SU-DHL-6 (cell line): Measurements from ENCODE around the gene CLCF1.

Source experiments
- H2AFZ ChIP-seq: fragments of 200-600 bp; sonication (generic); 2 replicates; pipeline ENCODE4 v1.6.1; 2014; ENCODE audit warnings: low read depth, mild to moderate bottlenecking, moderate library complexity, mixed read lengths, antibody characterized with exemption, low read length; ENCODE audit not compliant: severe bottlenecking
- H3F3A ChIP-seq: fragments of 200-600 bp; shearing (Covaris generic); 2 replicates; pipeline ENCODE4 v1.6.0; 2016; ENCODE audit warnings: antibody characterized with exemption, mild to moderate bottlenecking; ENCODE audit not compliant: insufficient read depth
- H3K27ac ChIP-seq: fragments of 200-600 bp; sonication (generic); 2 replicates; pipeline ENCODE4 v1.5.1; 2016; ENCODE audit warnings: low read depth, mild to moderate bottlenecking, low read length, moderate library complexity, mixed read lengths
- H3K27me3 ChIP-seq: fragments of 200-600 bp; sonication (generic), shearing (Covaris generic); 2 replicates; pipeline ENCODE4 v1.6.0; 2014; ENCODE audit warnings: mild to moderate bottlenecking, low read length
- H3K36me3 ChIP-seq: fragments of 200-600 bp; sonication (generic); 2 replicates; pipeline ENCODE4 v1.6.1; 2014; ENCODE audit warnings: mild to moderate bottlenecking, low read length, mixed read lengths
- H3K4me2 ChIP-seq: fragments of 300-600, 200-600 bp; shearing (Covaris generic), sonication (generic); 2 replicates; pipeline ENCODE4 v1.6.0; 2014; ENCODE audit warnings: low read length, low read depth, mild to moderate bottlenecking; ENCODE audit not compliant: poor library complexity, severe bottlenecking
- H3K4me3 ChIP-seq: fragments of 200-600 bp; sonication (generic); 2 replicates; pipeline ENCODE4 v1.5.1; 2014; ENCODE audit warnings: antibody characterized with exemption, low read length, mild to moderate bottlenecking, mixed read lengths; ENCODE audit not compliant: insufficient read depth, poor library complexity, severe bottlenecking
- H3K79me2 ChIP-seq: fragments of 200-600 bp; sonication (generic); 2 replicates; pipeline ENCODE4 v1.6.1; 2014; ENCODE audit warnings: mild to moderate bottlenecking, low read length, moderate library complexity; ENCODE audit not compliant: insufficient read depth
- H3K9ac ChIP-seq: fragments of 200-600 bp; sonication (generic); 2 replicates; pipeline ENCODE4 v1.7.0; 2014; ENCODE audit warnings: mild to moderate bottlenecking, low read length
- H3K9me2 ChIP-seq: fragments of 200-600 bp; sonication (generic); replicated peaks from 2 replicates; pipeline ENCODE4 v1.6.1; 2014; ENCODE audit warnings: low read length; ENCODE audit not compliant: insufficient read depth
- H3K9me3 ChIP-seq: fragments of 200-600 bp; sonication (generic); 2 replicates; pipeline ENCODE4 v1.6.1; 2014; ENCODE audit warnings: low read length, mixed read lengths; ENCODE audit not compliant: insufficient read depth
- H4K20me1 ChIP-seq: fragments of 200-600 bp; sonication (generic); 2 replicates; pipeline ENCODE4 v1.6.1; 2014; ENCODE audit warnings: low read depth, mild to moderate bottlenecking, antibody characterized with exemption, low read length, moderate library complexity, mixed read lengths
- EZH2phosphoT487 ChIP-seq: fragments of 200-600 bp; sonication (generic), shearing (Covaris generic); conservative IDR thresholded peaks from 2 replicates; pipeline ENCODE4 v1.6.1; 2018; ENCODE audit warnings: mild to moderate bottlenecking, antibody characterized with exemption, low read length, moderate library complexity, mixed read lengths
- TF ChIP-seq, protein P1 (sequence below): fragments of 200-600 bp; sonication (generic); IDR thresholded peaks from one replicate; pipeline ENCODE4 v1.5.1; 2017; ENCODE audit warnings: antibody characterized with exemption, mild to moderate bottlenecking, low read length, moderate library complexity; ENCODE audit not compliant: insufficient read depth, poor library complexity, severe bottlenecking

The CLCF1 gene

GRCh38 chr11:67378544-67378943 is 5.1 kb upstream of the CLCF1 start:
- H2AFZ ChIP-seq = no peak overlapping the region
- H3K9me2 ChIP-seq = no peaks in the 10 kb centered on the region
- H3K27ac ChIP-seq = no peak overlapping the region
- no peaks in the 10 kb centered on the region for H4K20me1 ChIP-seq
- TF ChIP-seq EZH2phosphoT487 = no peak
- TF ChIP-seq, protein P1, sequence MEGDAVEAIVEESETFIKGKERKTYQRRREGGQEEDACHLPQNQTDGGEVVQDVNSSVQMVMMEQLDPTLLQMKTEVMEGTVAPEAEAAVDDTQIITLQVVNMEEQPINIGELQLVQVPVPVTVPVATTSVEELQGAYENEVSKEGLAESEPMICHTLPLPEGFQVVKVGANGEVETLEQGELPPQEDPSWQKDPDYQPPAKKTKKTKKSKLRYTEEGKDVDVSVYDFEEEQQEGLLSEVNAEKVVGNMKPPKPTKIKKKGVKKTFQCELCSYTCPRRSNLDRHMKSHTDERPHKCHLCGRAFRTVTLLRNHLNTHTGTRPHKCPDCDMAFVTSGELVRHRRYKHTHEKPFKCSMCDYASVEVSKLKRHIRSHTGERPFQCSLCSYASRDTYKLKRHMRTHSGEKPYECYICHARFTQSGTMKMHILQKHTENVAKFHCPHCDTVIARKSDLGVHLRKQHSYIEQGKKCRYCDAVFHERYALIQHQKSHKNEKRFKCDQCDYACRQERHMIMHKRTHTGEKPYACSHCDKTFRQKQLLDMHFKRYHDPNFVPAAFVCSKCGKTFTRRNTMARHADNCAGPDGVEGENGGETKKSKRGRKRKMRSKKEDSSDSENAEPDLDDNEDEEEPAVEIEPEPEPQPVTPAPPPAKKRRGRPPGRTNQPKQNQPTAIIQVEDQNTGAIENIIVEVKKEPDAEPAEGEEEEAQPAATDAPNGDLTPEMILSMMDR = no peak
- no peak overlapping the region for H3K4me2 ChIP-seq
- H3F3A ChIP-seq = no peaks in the 10 kb centered on the region
- no peaks in the 10 kb centered on the region for H3K79me2 ChIP-seq
- H3K27me3 ChIP-seq = no peaks in the 10 kb centered on the region
- no peaks in the 10 kb centered on the region for H3K36me3 ChIP-seq
- H3K4me3 ChIP-seq = no peak overlapping the region
- H3K9me3 ChIP-seq = no peaks in the 10 kb centered on the region
- H3K9ac ChIP-seq = no peak overlapping the region

GRCh38 chr11:67376873-67377808 is 3.7 kb upstream of the CLCF1 start:
- Histone ChIP-seq H3K79me2 (no peaks in the 10 kb centered on the region), H3K27me3 (no peaks in the 10 kb centered on the region), H3K9me3 (no peaks in the 10 kb centered on the region), H3K36me3 (no peaks in the 10 kb centered on the region), H3F3A (no peaks in the 10 kb centered on the region), H3K9ac (no peak overlapping the region), H2AFZ (no peak overlapping the region), H3K4me2 (no peak overlapping the region), H3K4me3 (no peak overlapping the region), H4K20me1 (no peaks in the 10 kb centered on the region), H3K9me2 (no peaks in the 10 kb centered on the region), H3K27ac (no peak overlapping the region)
- no peak for TF ChIP-seq EZH2phosphoT487
- TF ChIP-seq, protein P1 = no peak

GRCh38 chr11:67376063-67376820 is 2.8 kb upstream of the CLCF1 start:
- no peaks in the 10 kb centered on the region for H3K36me3 ChIP-seq
- no peaks in the 10 kb centered on the region for H3K9me2 ChIP-seq
- H3K27me3 ChIP-seq = no peaks in the 10 kb centered on the region
- H2AFZ ChIP-seq = no peak overlapping the region
- H3K79me2 ChIP-seq = no peaks in the 10 kb centered on the region
- TF ChIP-seq, protein P1 = no peak
- no peak for TF ChIP-seq EZH2phosphoT487
- no peak overlapping the region for H3K4me2 ChIP-seq
- no peaks in the 10 kb centered on the region for H3K9me3 ChIP-seq
- no peaks in the 10 kb centered on the region for H3F3A ChIP-seq
- no peak overlapping the region for H3K9ac ChIP-seq
- H3K4me3 ChIP-seq = no peak overlapping the region
- no peak overlapping the region for H3K27ac ChIP-seq
- no peaks in the 10 kb centered on the region for H4K20me1 ChIP-seq
